RPMI8226 (cell line): ENCODE measurements around the gene VPREB3.

ENCODE experiments used
- DNase-seq: peaks from one replicate; pipeline ENCODE4 v3.0.0-alpha.2; 2015

VPREB3 gene

DNA sequence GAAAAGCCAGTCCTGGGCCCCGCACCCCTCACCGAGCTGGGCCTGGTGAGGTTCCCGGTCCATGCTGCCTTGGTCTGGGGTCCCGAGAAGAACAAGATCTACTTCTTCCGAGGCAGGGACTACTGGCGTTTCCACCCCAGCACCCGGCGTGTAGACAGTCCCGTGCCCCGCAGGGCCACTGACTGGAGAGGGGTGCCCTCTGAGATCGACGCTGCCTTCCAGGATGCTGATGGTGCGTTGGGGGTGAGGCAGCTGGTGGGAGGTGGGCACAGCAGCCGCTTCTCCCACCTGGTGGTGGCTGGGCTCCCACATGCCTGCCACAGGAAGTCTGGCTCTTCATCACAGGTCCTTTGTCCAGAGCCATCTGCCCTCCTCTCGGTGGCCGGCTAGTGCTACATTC is 28.0 kb upstream of the VPREB3 start:
- DNase-seq, result no peak

DNA sequence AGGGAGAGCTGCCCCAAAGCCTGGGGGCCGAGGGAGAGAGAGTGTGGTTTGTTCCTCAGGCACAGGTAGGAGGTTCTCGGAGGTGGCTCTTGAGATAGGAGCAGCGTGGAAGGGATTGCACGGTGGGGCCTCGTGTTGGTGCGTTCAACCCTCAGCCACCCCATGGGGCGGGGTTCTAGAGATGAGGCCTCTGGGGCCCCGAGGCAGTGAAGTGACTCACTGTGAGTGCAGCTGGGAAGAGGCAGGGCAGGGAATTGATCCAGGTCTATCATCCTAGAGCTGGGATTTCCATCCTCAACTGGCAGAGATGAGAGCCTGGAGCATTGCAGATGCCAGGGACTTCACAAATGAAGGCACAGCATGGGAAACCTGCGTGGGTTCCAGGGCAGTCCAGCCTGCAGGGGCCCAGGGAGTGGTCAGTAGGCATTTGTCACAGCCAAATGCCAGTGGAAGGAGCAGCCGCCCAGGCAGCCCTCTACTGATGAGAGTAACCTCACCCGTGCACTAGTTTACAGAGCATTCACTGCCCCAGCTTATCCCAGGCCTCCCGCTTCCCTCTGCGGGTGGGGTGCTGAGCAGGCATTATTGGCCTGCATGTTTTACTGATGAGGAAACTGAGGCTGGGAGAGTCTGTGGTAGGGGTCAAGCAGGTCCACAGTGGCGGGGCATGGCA is 27.4 kb upstream of the VPREB3 start:
- DNase-seq, result no peak

DNA sequence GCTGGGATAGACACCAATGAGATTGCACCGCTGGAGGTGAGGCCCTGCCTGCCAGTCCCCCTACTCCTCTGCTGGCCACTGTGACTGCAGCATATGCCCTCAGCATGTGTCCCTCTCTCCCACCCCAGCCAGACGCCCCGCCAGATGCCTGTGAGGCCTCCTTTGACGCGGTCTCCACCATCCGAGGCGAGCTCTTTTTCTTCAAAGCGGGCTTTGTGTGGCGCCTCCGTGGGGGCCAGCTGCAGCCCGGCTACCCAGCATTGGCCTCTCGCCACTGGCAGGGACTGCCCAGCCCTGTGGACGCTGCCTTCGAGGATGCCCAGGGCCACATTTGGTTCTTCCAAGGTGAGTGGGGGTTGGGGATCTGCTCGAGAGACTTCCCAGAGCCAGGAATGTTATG is 26.8 kb upstream of the VPREB3 start:
- no peak for DNase-seq

DNA sequence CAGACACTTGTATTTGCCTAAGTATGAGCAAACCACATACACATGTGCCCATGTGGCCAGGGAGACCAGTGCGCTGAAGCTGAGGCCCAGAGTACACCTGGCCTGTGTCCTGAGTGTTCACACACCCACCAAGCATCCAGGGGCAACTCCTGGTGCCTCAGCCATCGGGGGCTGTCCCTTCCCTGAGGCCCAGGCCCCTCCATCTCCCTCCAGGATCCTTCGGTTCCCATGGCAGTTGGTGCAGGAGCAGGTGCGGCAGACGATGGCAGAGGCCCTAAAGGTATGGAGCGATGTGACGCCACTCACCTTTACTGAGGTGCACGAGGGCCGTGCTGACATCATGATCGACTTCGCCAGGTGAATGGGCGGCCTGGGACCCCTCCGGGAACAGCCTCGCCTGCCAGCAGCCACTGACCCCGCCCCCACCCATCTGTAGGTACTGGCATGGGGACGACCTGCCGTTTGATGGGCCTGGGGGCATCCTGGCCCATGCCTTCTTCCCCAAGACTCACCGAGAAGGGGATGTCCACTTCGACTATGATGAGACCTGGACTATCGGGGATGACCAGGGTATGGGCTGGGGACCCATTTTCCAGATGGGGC is 26.0 kb upstream of the VPREB3 start:
- no peak for DNase-seq

DNA sequence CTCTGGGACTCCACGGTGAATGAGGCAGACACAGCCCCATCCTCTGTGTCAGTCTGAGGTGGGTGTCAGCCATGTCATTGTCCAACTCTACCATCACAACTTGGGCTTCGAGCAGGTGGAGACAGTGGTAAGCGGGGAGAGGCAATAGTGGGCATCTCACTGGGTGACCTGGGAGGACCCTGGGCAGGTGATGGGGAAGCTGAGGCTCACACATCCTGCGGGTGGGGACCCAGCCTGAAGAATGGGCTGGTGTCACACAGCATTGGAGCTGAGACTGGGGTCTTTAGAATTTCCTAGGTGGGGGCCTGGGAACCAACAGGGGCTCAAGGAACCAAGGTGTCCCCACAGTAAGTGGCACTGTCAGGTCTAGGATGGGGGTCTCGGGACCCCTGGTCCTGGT is 25.5 kb upstream of the VPREB3 start:
- DNase-seq, result no peak

DNA sequence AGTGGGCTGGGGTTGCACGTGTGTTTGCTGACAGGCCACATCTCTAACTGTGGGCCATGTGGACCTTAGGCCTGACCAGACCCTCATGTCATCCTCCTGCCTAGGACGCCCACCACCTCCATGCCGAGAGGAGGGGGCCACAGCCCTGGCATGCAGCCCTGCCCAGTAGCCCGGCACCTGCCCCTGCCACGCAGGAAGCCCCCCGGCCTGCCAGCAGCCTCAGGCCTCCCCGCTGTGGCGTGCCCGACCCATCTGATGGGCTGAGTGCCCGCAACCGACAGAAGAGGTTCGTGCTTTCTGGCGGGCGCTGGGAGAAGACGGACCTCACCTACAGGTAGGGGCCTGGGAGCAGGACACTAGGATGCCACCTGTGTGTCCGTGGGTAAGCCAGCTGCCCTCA is 24.9 kb upstream of the VPREB3 start:
- no peak for DNase-seq

DNA sequence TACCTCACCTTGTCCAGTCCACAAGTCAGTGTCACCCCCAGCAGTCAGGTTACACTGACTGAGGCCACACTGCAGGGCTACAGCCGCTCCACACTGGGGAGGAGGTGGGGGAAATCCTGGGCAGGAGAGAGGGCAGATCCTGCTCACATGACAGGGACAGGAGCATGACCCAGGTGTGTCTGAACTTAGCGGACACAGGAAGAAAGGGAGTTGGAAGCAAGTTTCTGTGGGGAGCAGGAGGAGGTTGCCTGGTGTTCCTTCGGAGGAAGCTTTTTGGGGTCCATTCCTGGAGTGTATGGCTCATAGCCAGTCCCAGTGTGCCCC is 24.3 kb upstream of the VPREB3 start:
- no peak for DNase-seq

DNA sequence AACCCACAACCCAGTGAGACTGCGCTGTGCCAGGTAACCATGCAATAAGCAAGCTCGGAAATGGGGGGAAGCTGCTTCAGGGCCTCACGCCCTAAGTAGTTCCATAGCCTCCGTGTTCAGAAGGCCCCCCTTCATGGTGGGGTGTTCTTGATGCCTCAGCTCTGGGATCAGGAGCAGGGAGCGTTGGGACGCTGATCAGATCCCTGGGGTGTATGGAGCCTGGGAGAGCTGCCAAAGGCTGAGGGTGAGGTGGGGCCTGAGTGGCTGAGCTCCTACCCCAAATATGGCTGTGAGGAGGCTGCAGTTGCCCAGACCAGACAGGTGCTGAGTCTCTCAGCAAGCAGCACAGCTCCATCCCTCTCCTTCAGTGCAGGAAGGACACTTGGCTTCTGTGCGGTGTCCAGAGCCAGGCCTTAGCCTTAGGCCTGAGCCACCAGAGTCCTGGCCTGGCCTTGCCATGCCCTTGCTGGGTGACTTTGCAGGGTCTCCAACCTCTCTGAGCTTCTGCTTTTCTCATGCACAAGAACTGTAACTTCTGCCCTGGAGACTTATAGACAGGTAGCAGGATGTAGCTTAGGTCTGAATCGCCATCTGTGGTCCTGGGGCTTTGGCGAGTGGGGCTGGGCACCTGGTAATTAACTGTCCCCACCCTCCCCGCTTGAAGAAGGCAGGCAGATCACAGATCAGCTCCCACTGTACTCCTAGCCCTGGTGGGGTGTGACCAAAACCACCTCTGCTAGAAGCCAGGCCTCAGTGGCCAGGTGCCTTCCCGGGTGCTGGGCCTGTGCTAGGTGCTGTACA is 23.8 kb upstream of the VPREB3 start:
- no peak for DNase-seq

DNA sequence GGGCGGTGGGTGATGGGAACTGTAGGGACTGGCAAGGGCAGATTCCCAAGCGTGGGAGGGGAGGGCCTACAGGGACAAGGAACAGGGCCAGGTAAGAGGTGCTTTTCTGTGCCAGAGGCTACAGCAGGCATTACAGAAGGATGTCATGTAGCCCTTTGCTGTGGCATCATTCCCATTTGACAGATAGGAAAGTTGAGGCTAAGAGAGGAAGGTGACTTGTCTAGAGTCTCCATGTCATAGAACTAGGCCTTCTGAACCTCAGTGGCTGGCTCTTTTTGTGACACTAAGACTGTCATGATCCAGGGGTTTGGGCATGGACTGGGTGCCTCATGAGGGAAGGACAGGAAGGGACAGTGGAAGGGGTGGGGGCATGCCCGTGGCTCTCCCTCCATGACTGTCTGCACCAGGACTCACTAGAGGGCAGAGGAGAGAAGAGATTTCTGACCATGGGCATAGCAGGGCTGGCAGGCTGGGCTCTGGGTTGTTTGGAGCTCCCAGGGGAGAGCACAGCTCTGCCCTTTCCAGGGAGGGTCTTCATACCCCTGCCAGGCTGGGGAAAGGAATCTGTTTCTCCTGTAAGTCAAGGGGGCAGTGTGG is 21.7 kb upstream of the VPREB3 start:
- peak; percentile 40 for DNase-seq

DNA sequence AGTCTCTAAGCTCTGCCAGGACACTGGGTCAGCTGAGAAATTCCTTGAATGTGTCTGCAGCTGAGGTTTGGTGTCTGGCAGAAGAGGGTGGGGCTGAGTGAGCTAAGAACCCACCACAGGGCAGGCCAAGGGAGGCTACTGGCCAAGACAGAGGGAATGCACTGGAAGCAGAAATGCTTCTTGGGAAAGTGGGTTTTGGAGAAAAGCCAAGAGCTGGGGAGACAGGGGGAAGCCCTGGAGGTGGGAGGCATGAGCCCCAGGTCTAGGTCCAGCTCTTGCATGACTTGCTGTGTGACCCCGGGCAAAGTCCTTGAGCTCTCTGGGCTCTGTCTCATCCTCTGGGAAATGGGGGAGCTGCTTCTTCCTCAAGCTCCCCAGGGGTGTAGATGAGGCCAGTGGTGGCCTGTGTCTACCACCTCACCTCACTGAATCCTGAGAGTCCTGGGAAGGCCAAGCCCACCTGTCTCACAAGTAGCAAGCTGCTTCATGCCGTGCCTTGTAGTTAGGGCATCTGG is 20.8 kb upstream of the VPREB3 start:
- no peak for DNase-seq

DNA sequence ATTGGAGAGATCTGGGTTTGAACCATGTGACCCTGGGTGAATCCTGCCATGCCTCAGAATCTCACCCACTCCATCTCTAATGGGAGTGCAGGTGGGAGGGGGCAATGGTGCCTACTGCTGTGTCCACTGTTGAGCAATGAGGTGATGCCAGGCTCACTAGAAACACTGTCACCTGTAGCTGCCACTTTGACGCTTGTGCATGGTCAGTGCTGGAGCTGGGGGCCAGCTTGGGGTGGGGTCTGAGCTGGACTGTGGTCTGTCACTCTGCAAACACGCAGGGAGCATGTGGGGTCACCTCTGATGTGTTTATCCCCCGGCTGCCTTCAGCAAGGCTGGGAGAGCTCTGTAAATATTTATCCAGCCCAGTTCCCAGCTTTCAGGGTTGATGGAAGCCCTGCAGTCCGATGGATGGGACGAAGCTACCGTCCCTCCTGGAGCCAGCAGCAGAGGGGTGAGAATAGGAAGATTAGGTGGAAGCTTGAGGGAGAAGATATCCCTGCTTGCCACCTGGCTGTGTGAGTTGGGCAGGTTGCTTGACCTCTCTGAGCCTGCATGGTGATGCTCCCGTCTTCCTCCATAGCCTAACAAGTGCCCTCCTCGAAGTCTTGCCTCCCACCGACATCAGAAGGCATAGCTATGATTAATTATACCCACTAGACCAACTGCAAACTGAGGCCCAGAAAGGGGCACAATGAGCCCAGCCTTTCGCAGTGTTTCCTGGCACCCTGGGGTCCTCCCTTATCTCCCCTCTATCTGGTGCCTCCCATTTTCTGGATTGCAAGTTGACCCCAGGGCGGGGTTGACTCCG is 20.1 kb upstream of the VPREB3 start:
- DNase-seq, result no peak

DNA sequence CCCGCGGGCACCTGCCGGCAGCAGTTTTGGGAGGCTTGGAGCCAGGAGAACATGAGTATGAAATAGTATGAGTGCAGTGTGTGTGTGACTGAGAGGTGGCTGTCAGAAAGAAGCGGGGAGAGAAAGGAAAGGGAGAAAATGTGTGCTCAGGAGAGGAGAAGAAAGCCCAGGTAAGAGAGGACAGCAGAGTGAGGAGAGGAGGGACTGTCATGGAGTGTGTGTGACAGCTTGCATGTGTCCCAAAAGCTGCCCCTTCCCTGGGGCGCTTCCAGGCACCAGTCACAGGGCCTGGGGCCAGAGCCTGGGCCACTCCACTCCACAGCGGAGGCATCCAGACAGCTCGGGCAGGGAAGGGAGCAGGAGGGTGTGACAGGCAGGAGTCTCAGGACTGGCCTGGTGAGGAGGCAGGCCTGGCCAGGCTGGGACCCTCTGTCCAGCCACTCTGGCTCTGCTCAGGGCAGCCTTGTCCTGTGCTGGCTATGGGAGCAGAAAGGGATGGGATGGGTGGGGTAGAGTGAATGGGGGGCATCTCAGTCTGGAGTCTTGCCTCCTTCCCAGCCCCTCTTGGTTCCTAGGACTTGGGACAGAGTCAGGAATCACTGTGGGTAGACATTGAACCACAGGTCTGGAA is 19.4 kb upstream of the VPREB3 start:
- DNase-seq, result no peak

DNA sequence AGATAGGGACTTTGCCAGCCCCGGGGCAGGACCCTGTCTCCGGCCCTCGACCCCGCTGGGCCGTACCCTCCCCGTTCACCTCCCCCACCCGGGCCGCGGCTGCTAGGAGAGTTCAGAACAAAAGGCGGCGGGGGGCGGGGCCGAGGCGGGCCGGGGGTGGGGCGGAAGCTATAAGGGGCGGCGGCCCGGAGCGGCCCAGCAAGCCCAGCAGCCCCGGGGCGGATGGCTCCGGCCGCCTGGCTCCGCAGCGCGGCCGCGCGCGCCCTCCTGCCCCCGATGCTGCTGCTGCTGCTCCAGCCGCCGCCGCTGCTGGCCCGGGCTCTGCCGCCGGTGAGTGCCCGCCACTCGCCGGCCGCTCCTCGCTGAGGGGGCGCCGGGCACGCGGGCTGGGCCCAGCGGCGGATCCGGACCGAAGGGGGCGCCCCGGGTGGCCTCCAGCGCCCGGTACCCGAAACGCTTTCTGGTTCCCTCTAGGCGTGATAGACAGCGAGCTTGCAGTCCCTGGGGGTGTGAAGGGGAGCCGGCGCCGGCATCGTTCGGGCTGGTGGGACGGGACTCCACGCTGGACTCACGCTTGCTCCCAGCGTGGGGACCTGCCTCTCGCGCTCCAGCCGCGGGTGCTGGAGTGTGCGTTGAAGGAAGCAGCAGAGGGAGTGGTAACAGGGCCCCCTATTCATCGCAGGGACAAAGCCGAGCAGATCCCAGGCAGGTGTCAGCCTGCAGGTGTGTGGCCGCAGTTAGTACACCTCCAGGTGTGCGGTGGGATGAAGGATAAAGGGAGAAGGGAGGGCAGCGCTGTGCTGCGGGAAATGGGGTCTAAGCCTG is 18.6 kb upstream of the VPREB3 start, which contains the start of gene MMP11:
Gene MMP11, plus strand, starts transcription at position 201 of the 825 bp plus-strand sequence. Its CDS starts 22 bp downstream, at position 223.
- peak; percentile 62 for DNase-seq

DNA sequence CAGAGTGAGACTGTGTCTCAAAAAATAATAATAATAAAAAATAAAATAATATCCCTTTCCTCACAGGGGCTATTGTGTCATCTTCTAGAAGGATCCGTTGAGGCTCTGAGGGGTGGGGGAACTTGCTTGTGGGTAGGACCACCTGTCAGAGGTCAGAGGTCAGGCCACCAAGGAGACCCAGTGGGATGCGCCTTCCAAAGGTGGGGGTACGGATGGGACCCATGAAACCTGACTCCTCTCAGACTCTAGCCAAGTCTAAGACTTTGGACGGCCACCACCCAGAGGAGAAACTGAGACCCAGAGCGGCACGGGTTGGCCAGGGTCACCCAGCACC is 18.1 kb upstream of the VPREB3 start:
- DNase-seq, result no peak

DNA sequence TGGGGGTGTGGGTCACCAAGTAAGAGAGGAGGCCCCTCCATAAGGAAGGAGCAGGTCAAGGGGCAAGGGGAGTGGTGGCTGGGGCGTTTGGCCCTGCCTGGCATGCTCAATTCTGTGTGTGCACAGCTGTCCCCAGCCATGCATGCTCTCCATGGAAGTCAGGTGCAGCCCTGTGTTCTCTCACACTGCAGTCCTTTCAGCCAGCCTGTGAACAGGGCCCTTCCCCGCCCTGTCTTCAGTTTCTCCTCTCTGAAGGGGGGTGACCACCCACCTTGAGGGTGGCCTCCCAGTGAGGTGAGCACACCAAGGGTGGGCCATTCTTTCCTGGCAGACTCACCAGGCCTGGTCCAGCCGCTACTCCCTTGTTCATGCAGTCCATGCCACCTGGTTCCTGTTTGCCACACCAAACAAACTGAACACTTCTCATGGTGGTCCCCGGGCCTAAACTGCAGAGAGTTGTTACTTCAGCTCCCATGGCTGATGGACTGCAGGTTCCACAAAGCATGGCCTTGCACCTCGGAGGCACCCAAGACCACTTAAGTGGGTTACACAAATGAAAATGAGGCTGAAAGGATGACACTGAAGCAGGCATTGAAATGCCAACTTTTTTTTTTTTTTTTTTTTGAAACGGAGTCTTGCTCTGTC is 15.2 kb upstream of the VPREB3 start:
- DNase-seq, result no peak

DNA sequence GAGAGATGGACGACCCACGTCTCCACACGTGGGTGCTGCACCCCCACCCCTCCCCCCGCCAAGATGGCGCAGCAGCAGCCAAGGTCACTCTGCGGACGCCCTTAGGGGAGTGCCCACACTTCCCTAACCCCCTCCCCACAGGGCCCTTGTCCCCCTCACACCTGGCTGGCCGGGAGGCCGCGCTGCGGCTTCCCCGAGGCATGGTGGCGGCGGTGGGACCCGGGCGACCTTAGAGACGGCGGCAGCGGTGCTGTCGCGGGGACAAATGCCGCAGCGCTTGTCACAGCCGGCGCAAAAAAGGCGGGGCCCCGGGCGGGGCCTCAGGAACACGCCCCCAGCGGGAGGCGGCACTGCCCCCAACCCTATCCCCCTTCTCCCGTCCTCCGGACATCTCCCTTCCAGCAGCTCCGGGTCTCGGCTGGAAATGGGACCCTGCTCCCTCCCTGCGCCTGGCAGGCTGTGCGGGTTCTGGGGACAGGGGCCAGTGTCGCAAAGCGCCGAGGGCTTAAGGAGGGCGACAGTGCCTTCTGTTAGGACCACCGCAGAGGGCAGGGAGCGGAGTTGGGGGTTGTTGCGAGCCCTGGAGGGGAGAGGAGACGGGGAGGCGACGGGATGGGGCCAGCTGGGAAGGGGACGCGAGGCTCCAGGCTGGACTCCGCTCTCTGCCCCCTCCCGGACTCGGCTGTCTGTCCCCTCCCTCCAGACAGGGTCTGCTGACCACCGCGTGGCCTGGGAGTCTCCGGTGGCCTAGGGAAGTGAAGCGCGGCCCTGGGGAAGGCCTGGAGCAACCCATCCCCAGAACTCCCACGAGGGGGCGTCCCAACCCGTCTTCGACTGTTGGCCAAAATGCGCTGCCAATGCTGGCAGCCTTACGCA is 13.7 kb upstream of the VPREB3 start, which contains the start of gene CHCHD10:
Gene CHCHD10, minus strand, starts transcription at position 300 of the 876 bp plus-strand sequence. Its CDS starts 98 bp downstream, at position 202.
- peak; percentile 86 for DNase-seq

DNA sequence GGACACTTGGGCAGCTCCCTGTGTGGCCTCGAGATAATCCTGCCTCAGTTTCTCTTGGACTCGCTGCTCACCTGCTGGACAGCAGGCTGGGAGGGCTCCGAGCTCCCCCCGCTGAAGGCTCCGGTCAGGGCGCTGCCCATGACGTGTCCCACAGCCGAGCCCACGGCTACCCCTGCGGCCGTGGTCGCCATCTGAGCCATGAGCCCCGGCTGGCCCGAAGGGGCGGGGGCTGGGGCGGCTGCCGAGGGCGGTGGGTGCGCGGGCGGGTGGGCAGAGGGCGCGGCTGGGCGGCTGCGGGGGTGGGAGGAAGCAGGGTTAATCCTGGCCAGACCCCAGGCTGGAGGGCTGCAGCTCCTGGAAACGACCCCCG is 13.1 kb upstream of the VPREB3 start:
- no peak for DNase-seq

DNA sequence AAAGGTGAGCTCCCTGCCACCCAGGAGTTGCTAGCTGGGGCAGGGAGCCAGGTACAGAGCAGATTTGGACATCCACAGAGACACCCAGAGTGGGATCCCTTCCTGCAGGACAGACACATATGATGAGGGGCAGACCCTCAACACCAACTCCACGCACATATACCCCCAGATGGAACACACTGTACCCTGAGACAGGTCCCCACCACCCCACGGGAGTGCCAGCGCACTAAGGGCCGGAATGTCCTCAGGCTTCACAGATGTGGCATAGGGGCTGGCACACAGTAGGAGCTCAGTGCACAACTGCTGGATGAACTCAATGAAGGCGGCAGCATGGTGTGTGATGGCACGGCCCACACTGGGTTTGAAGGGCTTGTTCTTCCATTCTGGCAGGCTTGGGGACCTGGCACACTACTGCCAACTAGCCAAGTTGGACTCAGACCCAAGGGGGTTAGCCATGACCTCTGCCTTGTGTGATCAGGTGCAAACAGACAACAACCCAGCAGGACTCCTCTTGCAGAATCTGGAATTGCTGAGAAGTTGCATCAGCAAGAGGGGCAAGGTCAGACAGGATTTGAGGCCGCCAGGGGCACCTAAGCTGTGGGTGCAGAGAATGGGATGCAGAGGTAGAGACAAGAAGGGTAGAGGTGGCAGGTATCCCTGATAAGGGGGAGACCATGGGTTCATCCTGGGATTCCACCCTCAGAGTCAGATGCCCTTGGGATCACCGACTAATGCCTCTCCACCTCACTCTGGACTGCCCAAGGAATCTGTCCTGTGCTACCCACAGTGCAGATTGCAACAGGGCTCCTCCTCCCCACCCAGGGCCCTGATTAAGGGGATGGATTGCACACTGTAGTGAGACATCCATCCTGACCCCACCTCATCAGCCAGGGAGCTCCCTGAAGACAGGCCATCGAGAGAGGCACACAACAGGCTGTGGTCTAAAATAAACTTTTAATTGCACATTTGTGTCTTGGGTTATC is 11.0 kb upstream of the VPREB3 start:
- no peak for DNase-seq

DNA sequence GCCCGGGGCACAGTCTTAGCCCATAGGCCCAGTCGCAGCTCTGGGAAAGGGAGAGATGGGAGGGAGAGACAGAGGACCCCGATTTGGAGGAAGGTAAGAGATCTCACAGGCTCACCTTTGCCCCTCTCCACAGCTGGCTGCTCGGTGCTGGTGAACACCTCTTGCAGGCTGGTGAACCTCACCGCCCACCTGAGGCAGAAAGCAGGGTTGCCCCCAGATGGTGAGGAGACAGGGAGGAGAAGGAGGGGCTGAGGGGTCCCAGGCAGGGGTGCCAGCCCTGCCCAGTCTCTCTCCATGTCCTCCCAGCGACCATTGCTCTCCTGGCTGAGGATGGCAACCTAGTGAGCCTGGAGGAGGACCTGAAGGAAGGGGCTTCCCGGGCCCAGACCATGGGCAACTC is 9.7 kb upstream of the VPREB3 start:
- no peak for DNase-seq
